Measurements from ENCODE around the gene FBRSL1.

DNA sequence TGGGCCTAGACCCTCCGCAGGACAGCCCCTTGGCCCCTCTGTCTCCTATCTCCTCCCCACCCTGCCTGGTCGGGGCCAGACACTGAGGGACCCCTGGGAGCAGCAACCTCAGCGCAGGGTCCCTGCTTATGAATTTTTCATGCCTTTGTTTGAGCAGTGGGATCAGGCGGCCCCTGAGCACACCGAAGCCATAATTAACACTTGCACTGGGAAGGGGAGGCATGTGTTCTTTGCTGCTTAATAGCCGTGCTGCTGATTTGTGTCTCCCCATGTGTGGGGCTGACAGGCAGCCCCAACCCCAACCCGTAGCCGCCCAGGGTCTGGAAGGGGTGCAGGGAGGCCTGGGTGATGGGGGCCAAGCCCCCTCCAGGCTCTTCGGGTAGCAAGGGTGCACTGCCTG is 52.7 kb downstream of the FBRSL1 start:
- TF ChIP-seq POLR2A (IDR thresholded peaks at IDR 0.05; ENCODE audit: low read length) (no peak), GATA1 (IDR thresholded peaks at IDR 0.05; ENCODE audit: low read depth, low read length) (no peak)

All from erythroblast (primary cell).